Loucy (cell line): ENCODE results near the gene RAB8A.
A peak's percentile ranks its signal among the peaks of the same experiment; 100 is the strongest.

Source experiments
- H2AFZ ChIP-seq: fragments of 200-600 bp; sonication (generic); 2 replicates; pipeline ENCODE4 v1.6.0; 2016; ENCODE audit warnings: antibody characterized with exemption, mild to moderate bottlenecking, low read length, moderate library complexity
- H3F3A ChIP-seq: fragments of 200-600 bp; 2 replicates; pipeline ENCODE4 v1.6.0; 2016; ENCODE audit warnings: antibody characterized with exemption, low read depth, mild to moderate bottlenecking
- H3K27me3 ChIP-seq: fragments of 200-600 bp; sonication (generic); 2 replicates; pipeline ENCODE4 v1.6.1; 2014; ENCODE audit warnings: low read length, mild to moderate bottlenecking; ENCODE audit not compliant: insufficient read depth, poor library complexity, severe bottlenecking
- H3K36me3 ChIP-seq: fragments of 200-600 bp; sonication (generic); 2 replicates; pipeline ENCODE4 v1.6.1; 2016; ENCODE audit warnings: low read length; ENCODE audit not compliant: insufficient read depth
- H3K4me1 ChIP-seq: fragments of 200-600 bp; sonication (generic); 2 replicates; pipeline ENCODE4 v1.5.1; 2014; ENCODE audit warnings: low read length, mild to moderate bottlenecking; ENCODE audit not compliant: insufficient read depth, poor library complexity, severe bottlenecking
- H3K4me2 ChIP-seq: fragments of 200-600 bp; sonication (generic); 2 replicates; pipeline ENCODE4 v1.6.0; 2014; ENCODE audit warnings: antibody characterized with exemption, low read length, low read depth, mild to moderate bottlenecking; ENCODE audit not compliant: poor library complexity, severe bottlenecking
- H3K4me3 ChIP-seq: fragments of 200-600 bp; sonication (generic); 2 replicates; pipeline ENCODE4 v1.5.1; 2014; ENCODE audit warnings: low read length, mild to moderate bottlenecking, mixed read lengths; ENCODE audit not compliant: poor library complexity, severe bottlenecking
- H3K79me2 ChIP-seq: fragments of 200-600 bp; sonication (generic); 2 replicates; pipeline ENCODE4 v1.6.1; 2014; ENCODE audit warnings: low read length; ENCODE audit not compliant: insufficient read depth
- H3K9ac ChIP-seq: fragments of 200-600 bp; sonication (generic); 2 replicates; pipeline ENCODE4 v1.6.0; 2014; ENCODE audit warnings: mild to moderate bottlenecking, low read depth, low read length, moderate library complexity; ENCODE audit not compliant: poor library complexity, severe bottlenecking
- H3K9me2 ChIP-seq: fragments of 200-600 bp; sonication (generic); replicated peaks from 2 replicates; pipeline ENCODE4 v1.6.1; 2016; ENCODE audit warnings: low read depth, low read length, mixed read lengths
- H3K9me3 ChIP-seq: fragments of 200-600 bp; sonication (generic); 2 replicates; pipeline ENCODE4 v1.6.1; 2014; ENCODE audit warnings: mild to moderate bottlenecking, antibody characterized with exemption, low read length, low read depth; ENCODE audit not compliant: insufficient read depth
- H4K20me1 ChIP-seq: fragments of 200-600 bp; sonication (generic); 2 replicates; pipeline ENCODE4 v1.6.0; 2014; ENCODE audit warnings: antibody characterized with exemption, low read length, mild to moderate bottlenecking; ENCODE audit not compliant: insufficient read depth, poor library complexity, severe bottlenecking
- EZH2phosphoT487 ChIP-seq: fragments of 200-600 bp; IDR thresholded peaks from 2 replicates; pipeline ENCODE4 v1.6.1; 2018; ENCODE audit warnings: antibody characterized with exemption, mild to moderate bottlenecking, moderate library complexity, borderline replicate concordance
- TF ChIP-seq, protein P1 (sequence below): fragments of 200-600 bp; sonication (generic); conservative IDR thresholded peaks from 2 replicates; pipeline ENCODE4 v1.5.1; 2014; ENCODE audit warnings: mild to moderate bottlenecking, antibody characterized with exemption, low read length

Gene RAB8A

DNA sequence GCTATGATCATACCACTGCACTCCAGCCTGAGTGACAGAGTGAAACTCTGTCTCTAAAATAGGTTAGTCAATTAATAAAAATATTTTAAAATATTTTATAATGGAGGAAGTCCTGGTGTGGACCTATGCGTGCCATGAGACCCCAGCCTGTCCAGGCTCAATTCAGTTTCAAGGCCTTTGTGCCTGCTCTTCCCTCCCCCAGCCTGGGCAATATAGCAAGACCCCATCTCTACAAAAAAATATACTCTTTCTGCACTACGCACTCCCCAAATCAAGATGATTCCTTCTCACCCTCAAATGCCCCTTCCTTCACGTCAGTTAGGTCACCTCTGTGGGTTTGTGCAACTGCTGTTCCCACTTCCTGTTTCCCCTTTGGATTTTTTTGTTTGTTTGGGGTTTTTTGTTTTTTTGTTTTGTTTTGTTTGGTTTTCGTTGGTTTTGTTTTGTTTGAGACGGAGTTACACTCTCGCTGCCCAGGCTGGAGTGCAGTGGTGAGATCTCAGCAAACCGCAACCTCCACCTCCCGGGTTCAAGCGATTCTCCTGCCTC lies 30.4 kb downstream of the RAB8A start:
- H3K9me3 ChIP-seq: no peaks in the 10 kb centered on the region
- H3F3A ChIP-seq: 0 out of 2 replicates have a peak, but pooled peaks cover 5% of the 10 kb centered on the region
- no peak overlapping the region for H3K4me3 ChIP-seq
- no peaks in the 10 kb centered on the region for H3K27me3 ChIP-seq
- H2AFZ ChIP-seq: no peak overlapping the region
- H3K9me2 ChIP-seq: no peaks in the 10 kb centered on the region
- H3K4me2 ChIP-seq: no peak overlapping the region
- no peaks in the 10 kb centered on the region for H3K36me3 ChIP-seq
- H4K20me1 ChIP-seq: peaks cover 12% of the 10 kb centered on the region
- peaks cover 61% of the 10 kb centered on the region for H3K79me2 ChIP-seq
- H3K4me1 ChIP-seq: peaks cover 76% of the 10 kb centered on the region
- peak overlapping the region; percentile 83 for H3K9ac ChIP-seq
- TF ChIP-seq, protein P1, sequence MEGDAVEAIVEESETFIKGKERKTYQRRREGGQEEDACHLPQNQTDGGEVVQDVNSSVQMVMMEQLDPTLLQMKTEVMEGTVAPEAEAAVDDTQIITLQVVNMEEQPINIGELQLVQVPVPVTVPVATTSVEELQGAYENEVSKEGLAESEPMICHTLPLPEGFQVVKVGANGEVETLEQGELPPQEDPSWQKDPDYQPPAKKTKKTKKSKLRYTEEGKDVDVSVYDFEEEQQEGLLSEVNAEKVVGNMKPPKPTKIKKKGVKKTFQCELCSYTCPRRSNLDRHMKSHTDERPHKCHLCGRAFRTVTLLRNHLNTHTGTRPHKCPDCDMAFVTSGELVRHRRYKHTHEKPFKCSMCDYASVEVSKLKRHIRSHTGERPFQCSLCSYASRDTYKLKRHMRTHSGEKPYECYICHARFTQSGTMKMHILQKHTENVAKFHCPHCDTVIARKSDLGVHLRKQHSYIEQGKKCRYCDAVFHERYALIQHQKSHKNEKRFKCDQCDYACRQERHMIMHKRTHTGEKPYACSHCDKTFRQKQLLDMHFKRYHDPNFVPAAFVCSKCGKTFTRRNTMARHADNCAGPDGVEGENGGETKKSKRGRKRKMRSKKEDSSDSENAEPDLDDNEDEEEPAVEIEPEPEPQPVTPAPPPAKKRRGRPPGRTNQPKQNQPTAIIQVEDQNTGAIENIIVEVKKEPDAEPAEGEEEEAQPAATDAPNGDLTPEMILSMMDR: no peak
- no peak for TF ChIP-seq EZH2phosphoT487

DNA sequence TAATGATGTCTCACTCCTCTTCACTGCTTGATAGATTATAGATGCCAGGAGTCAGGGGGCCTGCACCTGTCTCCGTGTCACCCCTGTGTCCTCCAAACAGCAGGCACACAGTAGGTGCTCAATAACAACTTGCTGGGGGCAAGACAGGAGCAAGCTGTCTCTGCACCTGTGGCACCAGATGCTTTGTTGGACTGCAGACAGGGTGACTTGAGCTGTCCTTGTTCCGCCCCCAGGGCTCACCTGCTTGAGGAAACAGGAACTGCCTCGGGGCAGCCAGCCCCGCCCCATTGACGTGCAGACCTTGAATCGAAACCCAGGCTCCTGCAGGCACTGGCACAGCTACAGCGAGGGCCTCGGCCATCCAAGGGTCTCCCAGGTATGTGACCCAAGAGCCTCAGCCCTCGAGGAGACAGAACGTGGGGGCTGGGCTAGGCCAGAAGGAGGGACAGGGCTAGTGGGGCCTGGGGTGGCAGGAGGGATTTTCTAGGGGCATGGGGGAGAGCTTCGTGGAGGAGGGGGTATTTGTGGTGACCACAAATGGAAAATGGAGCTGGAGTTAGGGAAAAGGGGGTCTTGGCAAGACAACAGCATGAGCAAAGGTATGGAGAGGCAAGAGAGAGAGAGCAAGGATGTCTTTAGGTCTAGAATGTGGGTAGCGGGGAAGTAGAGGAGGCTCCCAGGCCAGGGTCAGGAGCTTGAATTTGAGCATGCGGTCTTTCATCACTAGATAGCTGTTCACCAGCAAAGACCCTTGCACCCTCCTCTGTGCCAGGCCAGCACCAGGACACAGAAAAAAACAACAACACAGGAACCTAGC lies 31.9 kb downstream of the RAB8A start, which contains the start of gene HSH2D:
Gene HSH2D, plus strand, starts transcription at position 287 of the 817 bp plus-strand sequence. CDS start 5,066 bp downstream, outside the sequence.
- Histone ChIP-seq H3K27me3 (no peaks in the 10 kb centered on the region), H3F3A (peaks cover 7% of the 10 kb centered on the region), H2AFZ (no peak within 1 kb of the TSS), H3K36me3 (peaks cover 4% of the 10 kb centered on the region; the same call in 1 of the 2 replicates), H4K20me1 (peaks cover 12% of the 10 kb centered on the region), H3K4me1 (peaks cover 79% of the 10 kb centered on the region), H3K4me2 (peak within 1 kb of the TSS; percentile 96), H3K9ac (peak within 1 kb of the TSS; percentile 98), H3K79me2 (peaks cover 68% of the 10 kb centered on the region), H3K9me3 (no peaks in the 10 kb centered on the region), H3K4me3 (peak within 1 kb of the TSS; percentile 96), H3K9me2 (no peaks in the 10 kb centered on the region)
- TF ChIP-seq EZH2phosphoT487: no peak
- TF ChIP-seq, protein P1: no peak

DNA sequence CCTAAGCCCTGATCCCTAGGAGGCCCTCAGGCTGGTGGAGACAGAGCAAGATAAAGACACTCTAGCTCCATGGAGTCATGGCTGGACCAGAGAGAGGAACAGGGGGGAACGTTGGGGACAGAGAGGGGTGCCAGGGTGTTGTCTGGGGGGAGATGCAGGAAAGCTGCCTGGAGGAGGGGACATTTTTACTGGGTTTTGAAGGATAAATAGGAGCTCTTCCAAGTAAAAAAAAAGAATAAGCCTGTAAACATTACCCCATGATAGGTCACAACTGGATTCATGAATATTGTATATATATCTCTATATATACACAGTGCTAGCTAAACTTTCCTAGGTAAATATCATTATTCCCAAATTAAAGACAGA lies 32.5 kb downstream of the RAB8A start:
- peaks cover 10% of the 10 kb centered on the region for H3F3A ChIP-seq
- peak overlapping the region; percentile 96 for H3K4me2 ChIP-seq
- peak overlapping the region; percentile 96 for H3K4me3 ChIP-seq

More for the DNA sequence above, 32.5 kb downstream of the RAB8A start:
- TF ChIP-seq, protein P1: no peak
- TF ChIP-seq EZH2phosphoT487: no peak
- Histone ChIP-seq H3K36me3 (peaks cover 9% of the 10 kb centered on the region; the same call in 1 of the 2 replicates), H4K20me1 (peaks cover 16% of the 10 kb centered on the region), H3K79me2 (peaks cover 70% of the 10 kb centered on the region), H3K9me3 (no peaks in the 10 kb centered on the region), H3K4me1 (peaks cover 79% of the 10 kb centered on the region), H3K9ac (peak overlapping the region; percentile 98), H3K9me2 (no peaks in the 10 kb centered on the region), H3K27me3 (no peaks in the 10 kb centered on the region), H2AFZ (no peak overlapping the region)
